SK-N-SH (cell line): ENCODE data around the gene RBM12.

ENCODE experiments used
- EP300 ChIP-seq, 2 experiments: IDR thresholded peaks; 2 replicates each; pipeline versions ENCODE4 v1.4.0 to v1.6.1; 2012; ENCODE audit warnings: borderline replicate concordance in 1 of 2, low read depth in 1 of 2, low read length in 1 of 2
- GABPA ChIP-seq: IDR thresholded peaks from 2 replicates; pipeline ENCODE4 v1.4.0; 2012; ENCODE audit warnings: low read depth, mild to moderate bottlenecking
- GATA2 ChIP-seq: sonication (generic); formaldehyde crosslinking; IDR thresholded peaks from 2 replicates; pipeline ENCODE4 v1.5.0; 2020; ENCODE audit warnings: mild to moderate bottlenecking, missing genetic modification reagents
- NRF1 ChIP-seq: IDR thresholded peaks from 2 replicates; pipeline ENCODE4 v1.6.1; 2012; ENCODE audit warnings: low read depth, mild to moderate bottlenecking, low read length
- RAD21 ChIP-seq: IDR thresholded peaks from 2 replicates; pipeline ENCODE4 v1.6.1; 2012; ENCODE audit warnings: mild to moderate bottlenecking, low read length
- TAF1 ChIP-seq: IDR thresholded peaks from 2 replicates; pipeline ENCODE4 v1.6.1; 2012; ENCODE audit warnings: low read depth, mild to moderate bottlenecking, low read length, moderate library complexity, borderline replicate concordance
- TF ChIP-seq, protein P1 (sequence below): fragments of 200-600 bp; sonication (generic); IDR thresholded peaks from 2 replicates; pipeline ENCODE4 v1.6.1; 2017; ENCODE audit warnings: antibody characterized with exemption, mild to moderate bottlenecking, moderate library complexity
- TF ChIP-seq, protein P2 (sequence below): IDR thresholded peaks from 2 replicates; pipeline ENCODE4 v1.4.0; 2012; ENCODE audit warnings: low read depth
- TF ChIP-seq, protein P3 (sequence below): IDR thresholded peaks from 2 replicates; pipeline ENCODE4 v1.4.0; 2012; ENCODE audit warnings: low read depth, borderline replicate concordance

DNA sequence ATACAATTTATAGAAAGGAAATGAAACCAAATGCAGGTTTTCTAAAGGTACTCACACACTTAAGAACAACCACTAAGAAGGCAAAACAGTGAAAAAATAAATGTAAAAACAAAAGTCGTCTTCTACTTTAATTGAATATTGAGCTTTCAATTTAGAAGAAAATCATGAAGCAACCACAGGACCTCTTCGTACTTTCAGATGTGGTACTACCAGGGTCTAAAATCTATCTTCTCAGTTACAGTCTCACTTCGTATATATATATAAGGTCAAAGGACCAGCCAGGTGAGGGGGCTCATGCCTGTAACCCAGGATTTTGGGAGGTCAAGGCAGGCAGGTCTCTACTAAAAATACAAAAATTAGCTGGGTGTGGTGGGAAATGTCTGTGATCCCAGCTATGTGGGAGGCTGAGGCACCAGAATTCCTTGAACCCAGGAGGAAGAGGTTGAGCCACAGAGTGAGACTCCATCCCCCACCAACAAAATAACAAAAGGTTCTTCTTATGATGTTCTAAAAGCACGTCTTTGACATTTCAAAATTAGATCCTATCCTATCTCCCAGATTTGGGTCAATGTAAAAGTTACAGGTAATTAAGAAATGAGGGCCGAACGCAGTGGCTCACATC lies 47.0 kb upstream of the RBM12 start:
- no peak for TF ChIP-seq NRF1
- no peak for TF ChIP-seq GABPA
- TF ChIP-seq, protein P1, sequence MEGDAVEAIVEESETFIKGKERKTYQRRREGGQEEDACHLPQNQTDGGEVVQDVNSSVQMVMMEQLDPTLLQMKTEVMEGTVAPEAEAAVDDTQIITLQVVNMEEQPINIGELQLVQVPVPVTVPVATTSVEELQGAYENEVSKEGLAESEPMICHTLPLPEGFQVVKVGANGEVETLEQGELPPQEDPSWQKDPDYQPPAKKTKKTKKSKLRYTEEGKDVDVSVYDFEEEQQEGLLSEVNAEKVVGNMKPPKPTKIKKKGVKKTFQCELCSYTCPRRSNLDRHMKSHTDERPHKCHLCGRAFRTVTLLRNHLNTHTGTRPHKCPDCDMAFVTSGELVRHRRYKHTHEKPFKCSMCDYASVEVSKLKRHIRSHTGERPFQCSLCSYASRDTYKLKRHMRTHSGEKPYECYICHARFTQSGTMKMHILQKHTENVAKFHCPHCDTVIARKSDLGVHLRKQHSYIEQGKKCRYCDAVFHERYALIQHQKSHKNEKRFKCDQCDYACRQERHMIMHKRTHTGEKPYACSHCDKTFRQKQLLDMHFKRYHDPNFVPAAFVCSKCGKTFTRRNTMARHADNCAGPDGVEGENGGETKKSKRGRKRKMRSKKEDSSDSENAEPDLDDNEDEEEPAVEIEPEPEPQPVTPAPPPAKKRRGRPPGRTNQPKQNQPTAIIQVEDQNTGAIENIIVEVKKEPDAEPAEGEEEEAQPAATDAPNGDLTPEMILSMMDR: no peak
- TF ChIP-seq, protein P2, sequence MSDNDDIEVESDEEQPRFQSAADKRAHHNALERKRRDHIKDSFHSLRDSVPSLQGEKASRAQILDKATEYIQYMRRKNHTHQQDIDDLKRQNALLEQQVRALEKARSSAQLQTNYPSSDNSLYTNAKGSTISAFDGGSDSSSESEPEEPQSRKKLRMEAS: no peak
- no peak for TF ChIP-seq EP300 (IDR thresholded peaks at IDR 0.05; ENCODE audit: borderline replicate concordance in 1 of 2, low read depth in 1 of 2, low read length in 1 of 2)
- TF ChIP-seq, protein P3, sequence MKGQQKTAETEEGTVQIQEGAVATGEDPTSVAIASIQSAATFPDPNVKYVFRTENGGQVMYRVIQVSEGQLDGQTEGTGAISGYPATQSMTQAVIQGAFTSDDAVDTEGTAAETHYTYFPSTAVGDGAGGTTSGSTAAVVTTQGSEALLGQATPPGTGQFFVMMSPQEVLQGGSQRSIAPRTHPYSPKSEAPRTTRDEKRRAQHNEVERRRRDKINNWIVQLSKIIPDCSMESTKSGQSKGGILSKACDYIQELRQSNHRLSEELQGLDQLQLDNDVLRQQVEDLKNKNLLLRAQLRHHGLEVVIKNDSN: no peak
- TF ChIP-seq GATA2: no peak
- TF ChIP-seq TAF1: no peak
- TF ChIP-seq RAD21: no peak
